Activated CD4-positive, alpha-beta T cell treated with anti-CD3 and anti-CD28 coated beads, Interleukin-2, amount 50 U/mL, for 1 hour (primary cell): ENCODE measurements around the gene EPHB2.

ENCODE experiments used
- DNase-seq: peaks from one replicate; pipeline ENCODE4 v3.0.0-alpha.2; 2020

The EPHB2 gene

DNA sequence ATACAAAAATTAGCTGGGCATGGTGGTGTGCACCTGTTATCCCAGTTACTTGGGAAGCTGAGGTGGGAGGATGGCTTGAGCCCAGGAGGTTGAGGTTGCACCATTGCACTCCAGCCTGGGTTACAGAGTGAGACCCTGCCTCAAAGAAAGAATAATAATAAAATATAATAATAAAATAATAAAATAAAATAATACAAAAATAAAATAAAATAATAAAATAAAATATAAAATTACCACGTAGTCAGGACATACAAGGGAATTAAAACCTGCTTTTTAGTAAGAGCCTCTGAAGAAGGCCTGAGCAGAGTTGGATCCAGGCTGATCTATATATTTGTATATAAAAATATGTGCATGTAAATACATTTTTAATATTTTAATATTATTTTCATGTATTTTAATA, 41.7 kb downstream of the EPHB2 start:
- DNase-seq, result no peak

GRCh38 chr1:22753481-22753971, 42.9 kb downstream of the EPHB2 start:
- no peak for DNase-seq

GRCh38 chr1:22754106-22754768, 43.6 kb downstream of the EPHB2 start:
- DNase-seq, result no peak

DNA sequence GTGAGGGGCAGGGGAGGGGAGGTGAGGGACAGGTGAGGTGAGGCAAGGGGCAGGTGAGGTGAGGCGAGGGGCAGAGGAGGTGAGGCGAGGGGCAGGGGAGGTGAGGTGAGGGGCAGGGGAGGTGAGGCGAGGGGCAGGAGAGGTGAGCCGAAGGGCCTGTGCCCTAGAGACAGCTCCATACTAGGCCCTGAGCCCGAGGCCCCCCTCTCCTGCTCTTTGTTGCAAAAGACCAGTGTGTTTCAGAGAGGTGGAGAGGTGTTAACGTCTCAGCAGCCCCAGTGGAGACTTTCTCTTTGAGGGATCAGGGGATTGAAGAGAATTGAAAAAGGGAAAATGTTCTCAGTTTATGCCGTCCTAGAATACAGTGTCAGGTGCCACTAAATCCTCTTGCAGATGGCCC, 44.2 kb downstream of the EPHB2 start:
- no peak for DNase-seq

- no peak for DNase-seq
These were observed 45.0 kb downstream of the EPHB2 start for GRCh38 chr1:22755641-22756040.

DNA sequence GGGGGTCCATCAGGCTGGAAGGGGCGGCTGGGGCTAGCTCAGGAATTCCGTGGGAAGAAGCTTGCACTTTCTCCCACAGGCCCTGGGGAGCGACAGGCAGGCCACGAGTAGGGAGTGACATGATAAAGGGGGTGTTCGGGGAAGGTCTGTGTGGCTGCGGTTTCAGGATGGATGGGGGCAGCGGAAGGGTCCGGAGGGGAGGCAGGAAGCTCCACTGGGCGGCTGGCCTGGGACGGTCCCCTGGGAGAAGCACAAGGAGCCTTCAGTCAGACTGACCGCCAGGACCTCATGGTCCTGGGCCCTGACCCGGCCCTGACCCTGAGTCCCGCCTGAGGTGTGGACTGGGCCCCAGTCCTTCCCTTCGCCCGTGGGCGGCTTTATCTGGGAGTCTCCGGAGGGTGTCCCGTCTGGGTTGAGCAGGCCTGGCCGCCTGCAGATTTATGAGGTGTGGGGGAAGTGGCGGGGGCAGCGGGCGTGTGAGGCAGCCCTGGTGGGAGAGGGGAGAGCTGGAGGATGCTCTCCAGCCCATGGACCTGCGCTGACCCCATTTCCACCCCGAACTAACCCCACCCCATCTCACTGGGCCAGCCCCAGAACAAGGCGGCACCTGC, 45.6 kb downstream of the EPHB2 start:
- DNase-seq, result no peak

GRCh38 chr1:22760455-22760854, 49.8 kb downstream of the EPHB2 start:
- no peak for DNase-seq

GRCh38 chr1:22761101-22761500, 50.5 kb downstream of the EPHB2 start:
- no peak for DNase-seq

- DNase-seq, result no peak
These were observed 51.2 kb downstream of the EPHB2 start for GRCh38 chr1:22761821-22762220.

- DNase-seq, result no peak
These were observed 53.0 kb downstream of the EPHB2 start for GRCh38 chr1:22763487-22764200.

- DNase-seq, result no peak
These were observed 57.2 kb downstream of the EPHB2 start for GRCh38 chr1:22767852-22768251.

DNA sequence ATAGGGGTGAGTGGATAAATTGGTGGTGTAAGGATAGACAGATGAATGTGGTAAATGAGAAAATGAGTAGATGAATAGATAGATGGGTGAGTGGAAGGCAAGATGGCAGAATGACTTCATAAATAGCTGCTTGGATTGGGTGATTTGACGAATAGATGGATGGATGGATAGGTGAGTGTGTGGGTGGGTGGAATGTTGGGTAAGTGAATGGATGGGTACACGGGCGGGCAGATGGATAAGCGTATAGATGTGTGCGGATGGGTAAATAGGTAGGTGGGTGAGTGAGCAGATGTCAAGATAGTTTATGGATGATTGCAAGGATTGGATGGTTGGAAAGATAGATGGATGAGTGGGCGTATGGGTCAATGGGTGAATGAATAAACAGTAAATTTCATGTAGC, 59.3 kb downstream of the EPHB2 start:
- no peak for DNase-seq

DNA sequence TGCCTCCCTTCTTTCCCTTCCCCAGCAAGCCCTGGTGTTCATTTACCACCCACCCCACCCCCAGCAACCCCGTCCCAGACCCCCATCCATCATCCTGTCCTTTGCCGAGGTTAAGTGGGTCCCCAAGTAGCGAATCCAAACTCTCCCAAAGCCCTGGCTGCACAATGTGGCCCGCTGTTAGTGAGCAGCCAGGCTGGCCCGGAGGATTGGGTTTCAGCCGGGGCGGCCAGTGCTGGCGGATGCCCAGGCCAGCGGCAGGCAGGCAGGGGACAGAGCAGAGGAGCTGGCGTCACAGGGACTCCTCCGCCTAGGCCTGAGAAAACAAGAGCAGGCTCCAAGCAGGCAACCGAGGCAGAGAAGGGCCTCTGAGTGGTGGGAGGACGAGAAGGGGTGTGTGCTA, 61.4 kb downstream of the EPHB2 start:
- DNase-seq, result no peak

GRCh38 chr1:22773981-22774832, 63.6 kb downstream of the EPHB2 start:
- no peak for DNase-seq

GRCh38 chr1:22774833-22775182, 64.2 kb downstream of the EPHB2 start:
- no peak for DNase-seq

DNA sequence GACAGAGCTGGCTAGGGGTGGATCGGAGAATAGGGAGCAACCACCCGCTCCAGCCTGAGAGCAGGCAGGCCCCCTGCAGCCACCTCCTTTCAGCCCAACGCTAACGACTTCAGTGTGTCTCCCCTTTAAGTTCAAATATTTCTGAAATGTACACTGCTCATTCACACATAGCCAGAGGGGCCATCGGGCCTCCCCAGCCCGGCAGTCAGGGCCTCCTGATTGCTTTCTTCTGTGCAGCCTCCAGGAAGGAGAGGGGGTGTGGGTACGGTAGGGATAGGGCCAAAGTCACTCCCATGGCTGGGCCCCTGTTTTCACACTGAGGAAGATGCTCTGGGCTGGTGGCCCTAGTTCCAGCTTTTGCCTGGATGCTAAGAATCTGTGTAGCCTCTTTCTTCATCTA, 64.8 kb downstream of the EPHB2 start:
- no peak for DNase-seq

- no peak for DNase-seq
These were observed 65.5 kb downstream of the EPHB2 start for GRCh38 chr1:22776035-22776613.

DNA sequence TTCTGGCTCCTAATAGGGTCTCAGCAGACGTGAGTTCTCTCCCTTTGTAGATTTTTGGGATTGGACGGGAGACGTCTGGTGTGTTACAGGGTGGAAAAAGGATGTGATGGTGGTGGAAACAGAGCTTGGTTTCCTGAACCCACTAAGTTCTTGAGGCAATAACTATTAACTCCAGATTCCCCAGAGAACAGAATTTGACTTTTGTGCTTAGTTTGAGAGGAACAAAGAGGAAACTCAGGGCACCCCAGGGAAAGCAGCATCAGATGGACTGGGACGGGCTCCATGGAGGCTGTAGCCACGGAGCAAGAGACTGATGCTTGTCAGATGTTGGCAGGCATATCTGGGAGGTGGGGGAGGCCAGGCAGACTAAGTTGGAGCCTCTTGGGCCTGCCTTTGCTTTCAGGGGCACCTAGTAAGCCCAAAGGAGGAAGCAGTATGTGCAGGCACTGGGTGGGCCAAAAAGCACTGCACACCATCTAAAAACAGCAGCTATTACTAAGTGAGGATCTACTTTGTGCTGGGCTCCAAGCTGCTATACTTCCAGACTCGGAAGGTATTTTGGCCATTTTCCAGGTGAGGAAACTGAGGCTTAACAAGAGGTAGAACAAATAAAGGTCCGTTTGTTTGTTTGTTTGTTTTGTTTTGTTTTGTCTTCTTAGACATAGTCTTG, 66.9 kb downstream of the EPHB2 start:
- no peak for DNase-seq

DNA sequence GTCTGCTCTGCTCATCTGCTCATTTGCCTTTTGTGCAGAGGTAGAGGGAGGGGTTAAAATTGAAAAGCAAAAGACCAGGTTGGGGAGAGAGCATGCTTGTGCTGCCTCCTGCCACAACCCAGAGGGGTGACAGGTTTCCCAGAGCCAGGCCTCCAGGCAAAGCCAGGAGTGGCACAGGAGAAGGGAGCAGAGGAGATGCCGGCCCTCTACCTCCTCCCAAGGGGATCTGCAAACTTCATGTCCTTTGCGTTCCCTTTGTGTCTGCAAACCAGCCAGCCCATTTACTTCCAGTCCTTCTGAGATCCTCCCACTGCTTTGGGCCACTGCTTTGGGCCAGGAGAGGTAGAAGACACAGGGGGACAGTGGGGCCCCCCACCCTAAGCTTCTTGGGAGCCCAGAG, 67.8 kb downstream of the EPHB2 start:
- DNase-seq, result no peak

GRCh38 chr1:22778862-22779520, 68.4 kb downstream of the EPHB2 start:
- DNase-seq, result no peak

GRCh38 chr1:22780696-22781095, 70.1 kb downstream of the EPHB2 start:
- no peak for DNase-seq

DNA sequence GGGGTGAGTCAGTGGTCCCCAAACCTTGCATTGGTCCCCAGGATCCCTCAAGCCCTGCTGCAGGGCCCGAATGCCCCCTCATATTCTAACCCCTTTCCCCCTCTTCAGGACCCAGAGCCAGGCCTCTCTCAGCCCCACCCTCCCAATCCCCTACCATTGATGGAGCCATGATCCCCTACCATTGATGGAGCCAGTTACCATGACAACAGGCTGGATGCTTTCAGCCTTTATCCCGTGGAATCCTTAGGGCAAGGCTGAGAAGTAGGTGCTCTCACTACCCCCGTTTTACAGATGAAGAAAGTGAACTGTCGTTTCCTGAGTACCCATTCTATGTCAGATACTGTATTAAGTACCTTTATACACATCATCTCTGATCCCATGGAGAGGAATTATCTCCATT, 70.8 kb downstream of the EPHB2 start:
- DNase-seq, result no peak
